ENCODE measurements around the gene EVI5.
"Not testable (repeated sequence)": the region's sequence is repeated elsewhere in the genome, so short reads cannot be mapped to it uniquely, and the experiment has no call there.

The EVI5 gene

GRCh38 chr1:92747735-92748134 is 37.2 kb downstream of the EVI5 start:
- no peak for DNase-seq (ENCODE audit: low read depth)

DNA sequence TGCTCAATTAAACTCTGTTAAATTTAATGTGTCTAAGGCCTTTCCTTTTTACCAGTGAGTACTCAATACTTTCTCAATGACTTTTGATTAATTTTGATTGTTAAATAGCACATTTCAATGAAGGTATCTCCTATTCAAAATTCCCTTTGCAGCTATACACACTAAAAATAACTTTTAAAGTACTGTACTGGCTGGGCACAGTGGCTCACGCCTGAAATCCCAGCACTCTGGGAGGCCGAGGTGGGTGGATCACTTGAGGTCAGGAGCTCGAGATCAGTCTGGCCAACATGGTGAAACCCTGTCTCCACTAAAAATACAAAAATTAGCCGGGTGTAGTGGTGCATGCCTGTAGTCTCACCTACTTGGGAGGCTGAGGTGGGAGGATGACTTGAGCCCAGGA is 38.7 kb downstream of the EVI5 start:
- not testable (repeated sequence) for DNase-seq (ENCODE audit: low read depth)

DNA sequence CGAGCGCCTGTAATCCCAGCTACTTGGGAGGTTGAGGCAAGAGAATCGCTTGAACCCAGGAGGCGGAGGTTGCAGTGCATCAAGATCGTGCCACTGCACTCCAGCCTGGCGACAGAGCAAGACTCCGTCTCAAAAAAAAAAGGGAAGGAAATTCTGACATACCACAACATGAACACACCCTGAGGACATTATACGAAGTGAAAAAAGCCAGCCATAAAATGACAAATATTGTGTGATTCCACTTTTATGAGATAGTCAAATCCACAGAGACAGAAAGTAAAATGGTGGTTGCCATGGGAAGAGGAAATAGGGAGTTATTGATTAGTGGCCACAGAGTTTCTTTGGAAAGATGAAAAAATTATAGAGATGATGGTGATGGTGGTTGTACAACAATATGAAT is 41.7 kb downstream of the EVI5 start:
- DNase-seq (ENCODE audit: low read depth) = no peak

GRCh38 chr1:92739669-92740524 is 45.0 kb downstream of the EVI5 start:
- DNase-seq (ENCODE audit: low read depth) = no peak

DNA sequence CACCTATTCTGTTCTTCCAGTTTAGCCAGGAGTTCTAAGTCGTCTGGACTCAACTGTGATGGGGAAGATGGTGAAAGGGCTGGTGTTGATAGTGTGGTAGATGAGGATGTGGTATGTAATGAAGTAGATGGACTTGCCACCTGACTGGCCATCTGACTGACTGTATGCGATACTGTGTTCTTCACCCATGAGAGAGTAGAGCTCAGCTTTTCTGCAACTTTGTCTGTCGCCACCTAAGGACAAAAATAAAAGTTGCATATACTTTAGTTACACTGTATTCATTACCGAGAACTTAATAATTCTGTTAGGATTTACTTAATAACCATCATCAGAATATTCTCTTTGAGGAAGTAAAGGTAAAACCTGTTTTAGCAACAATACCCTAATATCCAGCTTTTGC is 48.5 kb downstream of the EVI5 start:
- DNase-seq (ENCODE audit: low read depth) = no peak

DNA sequence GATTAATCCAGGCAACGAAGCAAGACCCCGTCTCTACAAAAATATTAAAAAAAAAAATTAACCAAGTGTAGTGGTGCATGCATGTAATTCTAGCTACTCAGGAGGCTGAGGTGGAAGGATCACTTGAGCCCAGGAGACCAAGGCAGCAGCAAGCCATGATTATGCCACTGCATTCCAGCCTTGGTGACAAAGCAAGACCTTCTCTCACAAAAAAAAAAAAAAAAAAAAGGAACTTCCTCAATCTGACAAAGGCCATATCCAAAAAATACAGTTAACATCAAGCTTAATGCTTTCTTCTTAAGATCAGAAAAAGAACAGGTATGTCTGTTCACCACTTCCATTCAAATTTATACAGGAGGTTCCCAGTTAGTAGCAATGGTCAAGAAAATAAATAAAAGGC is 54.4 kb downstream of the EVI5 start:
- DNase-seq (ENCODE audit: low read depth) = no peak

- DNase-seq (ENCODE audit: low read depth) = no peak
These were observed 56.2 kb downstream of the EVI5 start for GRCh38 chr1:92728697-92729096.

- DNase-seq (ENCODE audit: low read depth) = not testable (repeated sequence)
These were observed 61.2 kb downstream of the EVI5 start for GRCh38 chr1:92723713-92724112.

- DNase-seq (ENCODE audit: low read depth) = no peak
These were observed 63.0 kb downstream of the EVI5 start for GRCh38 chr1:92721886-92722285.

GRCh38 chr1:92721157-92721556 is 63.8 kb downstream of the EVI5 start:
- DNase-seq (ENCODE audit: low read depth) = not testable (repeated sequence)

- not testable (repeated sequence) for DNase-seq (ENCODE audit: low read depth)
These were observed 69.4 kb downstream of the EVI5 start for GRCh38 chr1:92715476-92715951.

- DNase-seq (ENCODE audit: low read depth) = no peak
These were observed 71.0 kb downstream of the EVI5 start for GRCh38 chr1:92713939-92714338.

GRCh38 chr1:92711473-92712165 is 73.3 kb downstream of the EVI5 start:
- no peak for DNase-seq (ENCODE audit: low read depth)

DNA sequence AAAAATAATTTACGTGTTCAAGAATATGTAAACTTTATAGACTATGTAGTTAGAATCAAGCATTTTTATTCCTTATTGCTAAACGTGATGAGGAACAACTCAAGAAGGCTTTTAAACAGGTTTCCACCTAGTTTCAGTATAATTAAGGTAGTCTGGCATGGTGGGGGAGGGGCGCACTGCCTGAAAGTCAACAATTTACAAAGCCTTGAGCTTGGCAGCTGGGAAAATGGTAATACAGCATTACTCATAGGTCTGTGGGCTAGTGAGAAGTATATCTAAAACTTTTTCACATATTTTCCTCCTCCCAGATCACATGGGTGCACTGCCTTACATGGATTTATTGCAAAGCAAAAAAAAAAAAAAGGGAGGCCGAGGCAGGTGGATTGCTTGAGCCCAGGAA is 75.2 kb downstream of the EVI5 start:
- no peak for DNase-seq (ENCODE audit: low read depth)

DNA sequence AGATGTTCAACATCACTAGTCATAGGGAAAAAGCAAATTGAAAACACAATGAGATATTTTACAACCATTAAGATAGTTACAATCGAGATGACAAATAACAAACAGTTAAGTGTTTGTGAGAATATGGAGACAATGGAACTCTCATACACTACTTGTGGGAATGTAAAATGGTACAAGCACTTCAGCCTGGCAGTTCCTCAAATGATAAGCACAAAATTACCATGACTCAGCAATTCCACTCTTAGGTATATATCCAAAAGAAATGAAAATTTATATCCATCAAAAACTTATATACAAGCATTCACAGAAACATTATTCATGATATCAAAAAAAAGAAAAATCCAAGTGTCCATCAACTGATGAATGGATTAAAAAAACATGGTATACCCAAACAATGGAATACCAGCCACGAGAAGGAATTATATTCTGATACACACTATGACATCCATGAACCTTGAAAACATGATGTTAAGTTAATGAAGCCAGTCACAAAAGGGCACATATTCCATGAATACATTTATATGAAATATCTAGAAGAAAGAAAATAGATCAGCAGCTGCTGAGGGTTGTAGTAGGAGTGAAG is 76.4 kb downstream of the EVI5 start:
- DNase-seq (ENCODE audit: low read depth) = no peak

DNA sequence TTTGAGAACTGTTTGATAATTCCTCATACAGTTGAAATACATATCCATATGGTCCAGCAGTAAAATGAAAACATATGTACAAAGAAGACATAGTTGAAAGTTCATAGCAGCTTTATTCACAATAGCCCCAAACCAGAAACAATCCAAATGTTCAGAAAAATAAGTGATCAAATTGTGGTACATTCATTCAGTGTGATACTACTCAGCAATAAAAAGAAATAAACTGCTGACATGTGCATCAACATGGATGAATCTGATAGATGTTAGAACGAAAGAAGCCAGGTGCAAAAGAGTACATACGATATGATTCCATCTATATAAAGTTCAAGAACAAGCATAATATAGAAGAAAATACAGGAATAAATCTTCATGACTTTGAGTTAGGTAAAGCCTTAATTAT is 77.2 kb downstream of the EVI5 start:
- no peak for DNase-seq (ENCODE audit: low read depth)

DNA sequence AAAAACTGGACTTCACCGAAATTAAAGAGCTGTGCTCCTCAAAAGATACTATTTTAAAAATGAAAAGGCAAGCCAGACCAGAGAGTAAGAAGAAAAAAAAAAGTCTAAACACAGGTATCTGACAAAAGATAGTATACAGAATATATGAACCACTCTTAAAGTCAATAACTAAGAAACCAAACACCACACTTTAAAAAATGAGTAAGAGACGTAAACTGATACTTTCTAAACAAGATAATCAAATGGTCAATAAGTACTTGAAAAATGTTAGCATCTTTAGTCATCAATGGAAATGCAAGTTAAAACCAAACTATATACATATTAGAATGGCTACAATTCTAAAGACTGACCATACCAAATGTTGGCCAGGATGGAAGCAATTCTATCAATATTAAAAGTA is 77.6 kb downstream of the EVI5 start:
- DNase-seq (ENCODE audit: low read depth) = no peak

DNA sequence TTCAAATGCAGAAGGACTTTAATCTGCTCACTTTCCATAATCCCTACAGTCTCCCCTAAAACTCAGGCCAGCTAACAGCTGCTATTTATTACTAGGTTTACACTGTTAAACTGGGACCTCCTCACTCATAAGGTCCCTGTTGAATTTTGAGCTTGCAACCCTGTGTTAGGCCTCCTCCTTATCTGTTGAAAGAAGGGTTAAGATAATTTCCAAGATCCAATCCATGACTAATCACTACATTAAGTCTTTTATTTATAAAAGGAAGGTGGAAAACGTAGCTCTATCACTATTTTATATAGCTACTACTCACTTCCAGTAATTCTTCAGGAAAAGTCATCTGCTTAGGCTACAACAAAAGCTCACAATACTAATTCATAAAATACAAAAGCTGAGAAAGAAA is 79.5 kb downstream of the EVI5 start:
- DNase-seq (ENCODE audit: low read depth) = no peak

DNA sequence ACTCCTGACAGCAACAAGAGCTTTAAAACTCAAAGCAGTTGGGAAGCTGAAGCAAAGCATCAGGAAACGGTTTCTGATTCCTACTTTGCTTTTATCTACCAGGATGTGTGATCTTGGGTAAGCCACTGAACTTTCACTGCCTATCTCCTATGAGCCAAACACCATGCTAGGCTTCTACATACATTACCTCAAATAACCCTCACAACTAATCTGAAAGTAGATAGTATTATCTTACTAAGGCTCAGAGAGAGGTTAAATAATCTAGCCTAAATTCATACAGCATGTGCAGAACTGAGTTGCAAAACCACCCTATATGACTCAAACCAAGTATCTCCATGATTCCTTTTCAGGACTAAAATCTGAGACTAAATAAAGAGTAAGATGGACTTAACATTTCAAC is 83.8 kb downstream of the EVI5 start:
- no peak for DNase-seq (ENCODE audit: low read depth)

DNA sequence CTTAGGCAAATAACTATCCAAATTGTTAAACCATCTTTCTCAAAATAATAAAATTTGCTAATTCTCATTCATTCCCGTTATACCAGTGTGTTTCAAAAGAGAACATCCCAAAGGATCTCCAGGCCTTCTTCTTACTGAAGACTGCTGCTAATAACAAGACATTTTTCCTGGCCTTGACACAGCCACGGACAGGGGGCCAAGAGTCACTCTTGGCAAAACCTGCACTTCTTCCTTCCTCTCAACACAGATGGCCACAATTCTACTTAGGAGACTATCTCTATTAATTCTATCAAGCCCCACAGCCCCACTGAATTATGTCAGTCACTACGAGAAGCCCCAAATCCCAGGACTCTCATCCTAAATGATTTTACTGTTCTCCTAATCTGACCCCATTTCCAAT is 86.0 kb downstream of the EVI5 start:
- no peak for DNase-seq (ENCODE audit: low read depth)

- DNase-seq (ENCODE audit: low read depth) = no peak
These were observed 89.8 kb downstream of the EVI5 start for GRCh38 chr1:92695104-92695503.

DNA sequence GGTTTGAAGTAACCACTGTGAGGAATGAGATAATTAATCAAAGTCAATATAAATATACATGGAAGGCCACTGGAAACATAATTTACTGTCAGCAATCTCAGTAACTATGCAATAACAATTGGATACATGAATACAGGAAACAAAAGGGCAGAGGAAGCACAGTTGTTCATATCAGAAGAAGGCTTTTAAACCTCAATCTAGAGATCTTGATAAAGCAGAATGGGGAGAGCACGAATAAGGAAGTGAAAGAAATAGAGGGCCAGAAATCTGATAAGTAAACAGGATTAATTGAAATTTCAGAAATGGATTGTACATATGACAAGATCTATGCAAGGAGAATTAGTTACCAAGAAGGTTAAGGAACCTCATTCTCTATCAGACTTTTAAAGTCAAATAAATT is 93.0 kb downstream of the EVI5 start:
- no peak for DNase-seq (ENCODE audit: low read depth)
